Epithelial cell of proximal tubule (primary cell): Measurements from ENCODE around the gene PYDC1. TPM values are rescaled to one million over a fixed set of nuclear protein-coding genes. Genes with fewer than 3 reads are reported as not detected.

Experiments
- DNase-seq: peaks from one replicate; pipeline ENCODE4 v3.0.0-alpha.2; 2011; ENCODE audit warnings: low read depth
- H3K4me3 ChIP-seq: 2 replicates; pipeline ENCODE4 v1.5.1; 2011; ENCODE audit warnings: low read depth, mild to moderate bottlenecking, low read length
- CTCF ChIP-seq: conservative IDR thresholded peaks from 2 replicates; pipeline ENCODE4 v1.5.1; 2012; ENCODE audit warnings: low read depth, mild to moderate bottlenecking, low read length
- total RNA-seq: library from RNA; depleted of rRNA; stranded (reverse); fragments of >200 nt; gene quantifications from 2 replicates; pipeline ENCODE4 v1.2.3, GENCODE V29; 2015

PYDC1 gene
- total RNA-seq, 1 donor from 2014 or later, result not detected

DNA sequence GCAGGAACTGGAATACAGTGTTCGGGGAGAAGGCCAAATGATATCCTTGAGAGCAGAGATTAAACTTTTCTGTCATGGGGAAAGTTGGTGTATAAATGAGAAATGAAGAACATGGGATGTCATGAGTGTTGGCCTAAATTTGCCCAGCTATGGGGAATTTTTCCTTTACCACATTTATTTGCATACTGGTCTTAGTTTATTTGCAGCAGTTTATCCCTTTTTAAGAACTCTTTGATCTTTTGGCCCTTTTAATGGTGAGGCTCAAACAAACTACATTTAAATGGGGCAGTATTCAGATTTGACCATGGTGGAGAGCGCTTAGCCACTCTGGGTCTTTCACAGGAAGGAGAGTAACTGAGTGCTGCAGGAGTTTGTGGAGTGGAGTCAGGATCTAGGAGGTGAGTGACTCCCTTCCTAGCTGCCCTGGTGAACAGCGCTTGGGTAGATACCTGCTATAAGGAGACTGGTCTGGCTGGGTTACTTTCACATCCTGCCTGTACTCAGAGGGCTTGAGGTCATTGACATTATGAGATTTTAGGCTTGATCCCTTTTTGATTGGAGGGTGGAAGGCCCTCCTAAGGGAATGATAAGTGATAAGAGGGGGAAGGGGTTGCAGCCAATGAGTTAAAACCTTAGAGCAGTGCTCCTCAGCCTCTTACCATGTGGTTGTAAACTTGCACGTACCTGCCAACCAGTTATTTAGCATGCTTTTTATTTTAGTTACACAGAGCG lies 25.1 kb downstream of the PYDC1 start:
- no peak overlapping the region for H3K4me3 ChIP-seq
- TF ChIP-seq CTCF, result no peak
- DNase-seq, result no peak

DNA sequence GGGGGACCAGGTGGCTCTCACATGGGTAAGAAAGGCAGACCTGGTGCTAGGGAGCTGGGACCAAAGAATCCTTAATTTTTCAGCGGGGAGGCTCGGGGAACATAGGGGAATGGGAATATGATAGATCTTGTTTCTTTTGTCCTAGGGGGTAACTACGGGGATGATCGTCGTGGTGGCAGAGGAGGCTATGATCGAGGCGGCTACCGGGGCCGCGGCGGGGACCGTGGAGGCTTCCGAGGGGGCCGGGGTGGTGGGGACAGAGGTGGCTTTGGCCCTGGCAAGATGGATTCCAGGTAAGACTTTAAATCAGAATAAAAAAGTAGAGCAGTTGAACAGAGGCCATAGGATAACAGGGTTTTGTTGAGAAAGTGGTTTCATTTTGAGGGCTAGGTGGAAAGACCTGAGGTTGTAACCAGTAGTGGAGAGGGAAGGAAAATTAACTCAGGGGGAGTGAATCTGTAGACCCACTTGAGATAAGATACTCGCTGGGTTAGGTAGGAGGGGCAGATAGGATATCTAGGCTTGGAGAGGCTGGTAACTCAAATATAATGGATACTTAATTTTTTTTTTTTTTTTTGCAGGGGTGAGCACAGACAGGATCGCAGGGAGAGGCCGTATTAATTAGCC lies 26.0 kb downstream of the PYDC1 start:
- no peak for TF ChIP-seq CTCF
- no peak for DNase-seq
- no peak overlapping the region for H3K4me3 ChIP-seq

GRCh38 chr16:31190061-31190460 lies 26.9 kb downstream of the PYDC1 start:
- DNase-seq, result no peak
- no peak overlapping the region for H3K4me3 ChIP-seq
- TF ChIP-seq CTCF, result no peak

- no peak overlapping the region for H3K4me3 ChIP-seq
- no peak for DNase-seq
- TF ChIP-seq CTCF, result no peak
Observed at GRCh38 chr16:31189412-31189778, 27.5 kb downstream of the PYDC1 start.

DNA sequence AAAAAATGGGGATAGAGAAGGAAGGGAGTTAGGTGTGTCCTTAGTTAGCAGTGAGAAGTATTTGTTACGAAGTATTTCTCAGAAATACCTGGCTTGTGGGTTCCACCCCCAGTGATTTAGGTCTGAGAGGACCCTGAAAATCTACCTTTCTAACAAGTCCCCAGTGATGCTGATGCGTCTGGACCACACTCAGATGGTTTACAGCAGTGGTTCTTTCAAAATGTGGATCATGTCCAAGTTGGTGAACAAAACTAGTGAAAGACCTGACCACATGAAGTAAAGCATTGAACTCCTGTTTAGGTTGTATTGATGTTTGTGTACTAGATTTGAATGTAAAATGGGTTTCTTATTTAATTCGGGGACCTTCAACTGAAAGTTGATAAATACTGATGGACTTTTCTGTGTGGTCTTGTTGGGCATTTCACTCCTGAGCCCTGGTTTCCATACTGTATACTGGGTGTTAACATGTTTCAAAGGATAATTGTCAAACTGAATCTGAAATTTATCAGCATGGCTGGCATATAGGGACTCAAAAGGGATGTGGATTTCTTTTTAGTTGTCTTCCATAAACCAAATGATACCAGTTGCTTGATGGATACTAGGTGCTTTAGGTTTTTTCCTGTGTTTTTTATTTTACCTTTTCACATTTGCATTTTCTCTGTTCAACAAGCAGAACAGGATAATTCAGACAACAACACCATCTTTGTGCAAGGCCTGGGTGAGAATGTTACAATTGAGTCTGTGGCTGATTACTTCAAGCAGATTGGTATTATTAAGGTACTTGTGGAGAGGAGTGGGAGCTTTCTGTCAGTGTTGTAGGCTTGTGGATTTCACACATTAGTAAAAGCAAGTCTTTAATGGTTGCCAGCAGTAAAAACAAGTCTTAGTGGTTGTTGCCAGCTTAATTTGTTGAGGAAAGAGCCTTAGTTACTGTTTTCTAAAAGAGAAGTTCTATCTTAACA lies 28.2 kb downstream of the PYDC1 start:
- TF ChIP-seq CTCF, result no peak
- no peak overlapping the region for H3K4me3 ChIP-seq
- no peak for DNase-seq

- no peak for TF ChIP-seq CTCF
- DNase-seq, result no peak
- H3K4me3 ChIP-seq, result no peak overlapping the region
Observed at GRCh38 chr16:31187808-31188189, 29.1 kb downstream of the PYDC1 start.
